GM23248 (cell line): ENCODE results near the gene CETP. TPM values are rescaled to one million over a fixed set of nuclear protein-coding genes. Genes with fewer than 3 reads are reported as not detected.

Source experiments
- DNase-seq: peaks from one replicate; pipeline ENCODE4 v3.0.0-alpha.2; 2015
- H2AFZ ChIP-seq: fragments of 200-600 bp; sonication (generic); 2 replicates; pipeline ENCODE4 v1.6.1; 2016; ENCODE audit warnings: antibody characterized with exemption
- H3F3A ChIP-seq: fragments of 200-600 bp; sonication (generic); 2 replicates; pipeline ENCODE4 v1.6.1; 2016; ENCODE audit warnings: mild to moderate bottlenecking, antibody characterized with exemption, mixed run types; ENCODE audit not compliant: insufficient read depth
- H3K27ac ChIP-seq: fragments of 200-600 bp; sonication (generic); 2 replicates; pipeline ENCODE4 v1.5.1; 2016; ENCODE audit warnings: mild to moderate bottlenecking
- H3K27me3 ChIP-seq: fragments of 200-600 bp; sonication (generic); replicated peaks from 2 replicates; pipeline ENCODE4 v1.6.1; 2016; ENCODE audit warnings: mild to moderate bottlenecking; ENCODE audit not compliant: insufficient read depth
- H3K36me3 ChIP-seq: fragments of 200-600 bp; sonication (generic); 2 replicates; pipeline ENCODE4 v1.6.1; 2016; ENCODE audit warnings: low read depth, mild to moderate bottlenecking
- H3K4me1 ChIP-seq: fragments of 200-600 bp; sonication (generic); 2 replicates; pipeline ENCODE4 v1.6.1; 2016; ENCODE audit warnings: mild to moderate bottlenecking; ENCODE audit not compliant: insufficient read depth
- H3K4me2 ChIP-seq: fragments of 200-600 bp; sonication (generic); one replicate; pipeline ENCODE4 v1.6.1; 2016; ENCODE audit warnings: mild to moderate bottlenecking; ENCODE audit not compliant: unreplicated experiment
- H3K4me3 ChIP-seq: fragments of 200-600 bp; sonication (generic); 2 replicates; pipeline ENCODE4 v1.5.1; 2016; ENCODE audit warnings: mild to moderate bottlenecking
- H3K79me2 ChIP-seq: fragments of 200-600 bp; sonication (generic); 2 replicates; pipeline ENCODE4 v1.6.1; 2016; ENCODE audit warnings: mild to moderate bottlenecking; ENCODE audit not compliant: insufficient read depth
- H3K9ac ChIP-seq: fragments of 200-600 bp; sonication (generic); 2 replicates; pipeline ENCODE4 v1.6.1; 2016; ENCODE audit warnings: mild to moderate bottlenecking
- H3K9me2 ChIP-seq: fragments of 200-600 bp; sonication (generic); 2 replicates; pipeline ENCODE4 v1.6.1; 2016; ENCODE audit warnings: mixed run types, mild to moderate bottlenecking, moderate library complexity; ENCODE audit not compliant: insufficient read depth
- H3K9me3 ChIP-seq: fragments of 200-600 bp; sonication (generic); one replicate; pipeline ENCODE4 v1.6.1; 2017; ENCODE audit warnings: low read depth
- H4K20me1 ChIP-seq: fragments of 200-600 bp; sonication (generic); 2 replicates; pipeline ENCODE4 v1.6.0; 2016; ENCODE audit not compliant: insufficient read depth
- EZH2 ChIP-seq: fragments of 200-600 bp; sonication (generic); IDR thresholded peaks from 2 replicates; pipeline ENCODE4 v1.6.1; 2018; ENCODE audit warnings: antibody characterized with exemption, mild to moderate bottlenecking; ENCODE audit not compliant: insufficient read depth, poor library complexity, severe bottlenecking
- EZH2phosphoT487 ChIP-seq: fragments of 200-600 bp; sonication (generic); IDR thresholded peaks from 2 replicates; pipeline ENCODE4 v1.6.1; 2018; ENCODE audit warnings: antibody characterized with exemption, moderate library complexity, mild to moderate bottlenecking, low read depth; ENCODE audit not compliant: insufficient read depth
- WGBS, 2 experiments: methylation state at CpG; one replicate each; pipeline ENCODE4 v1.1.6; 2015 to 2017; ENCODE audit warnings: low lambda C conversion rate in 2 of 2, low coverage in 1 of 2; ENCODE audit errors: missing lambda C conversion rate in 2 of 2; 5-methylcytosine and 5-hydroxymethylcytosine counted together
- in situ Hi-C: fragments of 300-500 bp; cut with MboI; formaldehyde crosslinking; loops from 2 replicates; pipeline ENCODE4 v1.15.0; 2020
- polyA plus RNA-seq: library from polyadenylated mRNA; unstranded; fragments of >200 nt; fragmentation: Nextera tagmentation; extraction: Ambion mirVana; gene quantifications from 2 replicates; pipeline ENCODE4 v1.2.1, GENCODE V29; 2016
- total RNA-seq: library from RNA; depleted of rRNA; stranded (reverse); fragments of >200 nt; shearing (Covaris generic); gene quantifications from 2 replicates; pipeline ENCODE4 v1.2.3, GENCODE V29; 2014

CETP gene
- total and polyA plus RNA-seq, 2 experiments from 2014 or later = not detected

DNA sequence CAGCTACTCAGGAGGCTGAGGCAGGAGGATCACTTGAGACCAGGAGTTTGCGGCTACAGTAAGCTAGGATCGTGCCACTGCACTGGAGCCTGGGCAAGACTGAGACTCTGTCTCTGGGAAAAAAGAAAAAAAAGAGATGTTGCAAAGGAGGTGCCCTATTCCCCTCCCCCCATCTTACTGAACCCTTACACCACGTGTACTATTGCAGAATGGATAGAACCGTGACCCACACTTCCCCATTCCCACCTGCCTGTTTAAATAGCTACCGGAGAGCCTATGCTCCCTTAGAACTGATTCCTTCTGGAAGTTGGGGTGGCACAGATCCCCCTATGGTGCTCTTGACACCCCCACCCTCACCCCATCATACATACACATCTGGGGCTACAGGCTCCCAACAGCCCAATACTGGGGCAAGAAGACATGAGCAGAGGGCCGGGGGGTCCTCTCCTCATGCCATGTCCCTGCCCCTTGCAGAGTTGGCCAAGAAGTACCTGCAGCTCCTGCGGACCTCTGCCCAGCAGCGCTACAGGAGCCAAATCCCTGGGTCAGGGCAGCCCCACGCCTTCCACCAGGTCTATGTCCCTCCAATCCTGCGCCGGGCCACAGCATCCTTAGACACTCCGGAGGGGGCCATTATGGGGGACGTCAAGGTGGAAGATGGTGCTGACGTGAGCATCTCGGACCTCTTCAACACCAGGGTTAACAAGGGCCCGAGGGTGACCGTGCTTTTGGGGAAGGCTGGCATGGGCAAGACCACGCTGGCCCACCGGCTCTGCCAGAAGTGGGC is 63.3 kb downstream of the CETP start:
- WGBS, 2 experiments = 90% methylated on average over 17 to 19 of the region's 19 CpGs
- Histone ChIP-seq H2AFZ (no peak overlapping the region), H3K79me2 (no peaks in the 10 kb centered on the region), H3K27ac (no peak overlapping the region), H3K9me3 (no peaks in the 10 kb centered on the region), H3K36me3 (peaks cover 5% of the 10 kb centered on the region; the same call in 1 of the 2 replicates), H3K4me1 (peaks cover 6% of the 10 kb centered on the region; the same call in 1 of the 2 replicates), H3K9ac (no peak overlapping the region), H3K27me3 (no peaks in the 10 kb centered on the region), H3F3A (no peaks in the 10 kb centered on the region), H3K9me2 (no peaks in the 10 kb centered on the region), H4K20me1 (no peaks in the 10 kb centered on the region), H3K4me2 (no peak overlapping the region), H3K4me3 (no peak overlapping the region)
- DNase-seq = no peak
- in situ Hi-C loops = no loop called here
- no peak for TF ChIP-seq EZH2phosphoT487
- no peak for TF ChIP-seq EZH2

DNA sequence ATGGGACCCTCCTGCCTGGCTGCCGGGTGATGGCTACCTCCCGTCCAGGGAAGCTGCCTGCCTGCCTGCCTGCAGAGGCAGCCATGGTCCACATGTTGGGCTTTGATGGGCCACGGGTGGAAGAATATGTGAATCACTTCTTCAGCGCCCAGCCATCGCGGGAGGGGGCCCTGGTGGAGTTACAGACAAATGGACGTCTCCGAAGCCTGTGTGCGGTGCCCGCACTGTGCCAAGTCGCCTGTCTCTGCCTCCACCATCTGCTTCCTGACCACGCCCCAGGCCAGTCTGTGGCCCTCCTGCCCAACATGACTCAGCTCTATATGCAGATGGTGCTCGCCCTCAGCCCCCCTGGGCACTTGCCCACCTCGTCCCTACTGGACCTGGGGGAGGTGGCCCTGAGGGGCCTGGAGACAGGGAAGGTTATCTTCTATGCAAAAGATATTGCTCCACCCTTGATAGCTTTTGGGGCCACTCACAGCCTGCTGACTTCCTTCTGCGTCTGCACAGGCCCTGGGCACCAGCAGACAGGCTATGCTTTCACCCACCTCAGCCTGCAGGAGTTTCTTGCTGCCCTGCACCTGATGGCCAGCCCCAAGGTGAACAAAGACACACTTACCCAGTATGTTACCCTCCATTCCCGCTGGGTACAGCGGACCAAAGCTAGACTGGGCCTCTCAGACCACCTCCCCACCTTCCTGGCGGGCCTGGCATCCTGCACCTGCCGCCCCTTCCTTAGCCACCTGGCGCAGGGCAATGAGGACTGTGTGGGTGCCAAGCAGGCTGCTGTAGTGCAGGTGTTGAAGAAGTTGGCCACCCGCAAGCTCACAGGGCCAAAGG is 64.4 kb downstream of the CETP start:
- H3K4me2 ChIP-seq = no peak overlapping the region
- no peaks in the 10 kb centered on the region for H3K79me2 ChIP-seq
- in situ Hi-C loops = no loop called here
- H3K9me2 ChIP-seq = no peaks in the 10 kb centered on the region
- no peak overlapping the region for H3K4me3 ChIP-seq
- H3K9ac ChIP-seq = no peak overlapping the region
- no peaks in the 10 kb centered on the region for H4K20me1 ChIP-seq
- TF ChIP-seq EZH2phosphoT487 (no peak), EZH2 (no peak)
- no peaks in the 10 kb centered on the region for H3K27me3 ChIP-seq
- WGBS, 2 experiments = 94% methylated on average over 19 to 21 of the region's 21 CpGs
- no peaks in the 10 kb centered on the region for H3F3A ChIP-seq
- H3K27ac ChIP-seq = no peak overlapping the region
- no peaks in the 10 kb centered on the region for H3K9me3 ChIP-seq
- no peak for DNase-seq
- H3K36me3 ChIP-seq = peaks cover 5% of the 10 kb centered on the region; the same call in 1 of the 2 replicates
- no peak overlapping the region for H2AFZ ChIP-seq
- peaks cover 6% of the 10 kb centered on the region; the same call in 1 of the 2 replicates for H3K4me1 ChIP-seq

DNA sequence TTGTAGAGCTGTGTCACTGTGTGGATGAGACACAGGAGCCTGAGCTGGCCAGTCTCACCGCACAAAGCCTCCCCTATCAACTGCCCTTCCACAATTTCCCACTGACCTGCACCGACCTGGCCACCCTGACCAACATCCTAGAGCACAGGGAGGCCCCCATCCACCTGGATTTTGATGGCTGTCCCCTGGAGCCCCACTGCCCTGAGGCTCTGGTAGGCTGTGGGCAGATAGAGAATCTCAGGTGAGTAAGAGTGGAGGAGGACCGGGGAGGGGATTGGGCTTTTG is 65.0 kb downstream of the CETP start:
- Histone ChIP-seq H3K36me3 (peaks cover under 1% of the 10 kb centered on the region; the same call in 1 of the 2 replicates), H3K9me2 (no peaks in the 10 kb centered on the region), H4K20me1 (no peaks in the 10 kb centered on the region), H3K4me3 (no peak overlapping the region), H3K27ac (no peak overlapping the region), H3K9me3 (no peaks in the 10 kb centered on the region), H3K27me3 (no peaks in the 10 kb centered on the region), H3K4me2 (no peak overlapping the region), H2AFZ (no peak overlapping the region), H3K79me2 (no peaks in the 10 kb centered on the region), H3K9ac (no peak overlapping the region), H3K4me1 (peaks cover 6% of the 10 kb centered on the region; the same call in 1 of the 2 replicates), H3F3A (no peaks in the 10 kb centered on the region)
- TF ChIP-seq EZH2 = no peak
- no peak for TF ChIP-seq EZH2phosphoT487
- DNase-seq = no peak
- in situ Hi-C loops = no loop called here
- 80 to 85% methylated on average over 3 of the region's 3 CpGs for WGBS, 2 experiments

DNA sequence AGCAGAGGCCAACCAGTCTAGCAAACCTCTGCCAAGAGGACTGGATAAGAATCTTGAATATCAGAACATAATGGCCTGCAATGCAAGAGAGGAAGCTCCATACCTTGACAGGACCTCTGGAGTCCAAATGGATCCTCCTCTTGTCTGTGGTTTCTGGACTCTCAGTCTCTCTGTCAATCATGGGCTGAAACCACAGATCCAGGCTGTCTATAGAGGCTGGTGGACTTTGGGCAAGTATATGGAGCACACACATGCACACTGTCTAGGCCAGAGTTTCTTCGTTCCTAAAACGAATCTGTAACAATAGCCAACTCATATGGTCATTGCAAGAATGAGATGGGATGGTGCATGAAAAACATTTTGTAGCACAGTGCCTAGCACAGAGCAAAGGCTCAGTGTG is 65.3 kb downstream of the CETP start:
- TF ChIP-seq EZH2phosphoT487 (no peak), EZH2 (no peak)
- H3K4me2 ChIP-seq = no peak overlapping the region
- H3K36me3 ChIP-seq = no peaks in the 10 kb centered on the region
- H3K9me3 ChIP-seq = no peaks in the 10 kb centered on the region
- no peaks in the 10 kb centered on the region for H4K20me1 ChIP-seq
- no peak overlapping the region for H3K9ac ChIP-seq
- peaks cover 6% of the 10 kb centered on the region; the same call in 1 of the 2 replicates for H3K4me1 ChIP-seq
- no peak overlapping the region for H2AFZ ChIP-seq
- H3F3A ChIP-seq = no peaks in the 10 kb centered on the region
- no peaks in the 10 kb centered on the region for H3K79me2 ChIP-seq
- no peak for DNase-seq
- no peaks in the 10 kb centered on the region for H3K9me2 ChIP-seq
- WGBS, 2 experiments = 96 to 100% methylated on average over 2 of the region's 2 CpGs
- H3K27me3 ChIP-seq = no peaks in the 10 kb centered on the region
- H3K4me3 ChIP-seq = no peak overlapping the region
- in situ Hi-C loops = no loop called here
- no peak overlapping the region for H3K27ac ChIP-seq
